ENCODE data around the gene MYBPC3.

- TF ChIP-seq CTCF (IDR thresholded peaks at IDR 0.05), result no peak
- no peak for TF ChIP-seq POLR2A (IDR thresholded peaks at IDR 0.05)
Measured at GRCh38 chr11:47327025-47327424, 25.5 kb downstream of the MYBPC3 start.
